ENCODE data around the gene CIZ1.

DNA sequence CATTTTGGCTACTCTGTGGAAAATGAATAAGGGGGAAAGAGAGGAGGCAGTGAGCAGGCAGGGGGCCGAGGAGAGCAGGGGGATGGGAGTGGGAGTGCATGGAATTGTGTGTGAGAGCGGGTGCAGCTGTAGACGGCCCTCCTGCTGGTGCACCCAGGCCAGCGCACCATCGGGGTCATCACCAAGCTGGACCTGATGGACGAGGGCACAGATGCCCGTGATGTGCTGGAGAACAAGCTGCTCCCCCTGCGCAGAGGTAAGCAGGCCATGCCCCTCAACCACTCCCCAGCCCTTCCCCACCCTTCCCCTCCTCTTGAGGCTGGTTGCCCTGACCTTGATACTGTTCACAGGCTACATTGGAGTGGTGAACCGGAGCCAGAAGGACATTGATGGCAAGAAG, 28.5 kb upstream of the CIZ1 start:
- TF ChIP-seq, protein P1, sequence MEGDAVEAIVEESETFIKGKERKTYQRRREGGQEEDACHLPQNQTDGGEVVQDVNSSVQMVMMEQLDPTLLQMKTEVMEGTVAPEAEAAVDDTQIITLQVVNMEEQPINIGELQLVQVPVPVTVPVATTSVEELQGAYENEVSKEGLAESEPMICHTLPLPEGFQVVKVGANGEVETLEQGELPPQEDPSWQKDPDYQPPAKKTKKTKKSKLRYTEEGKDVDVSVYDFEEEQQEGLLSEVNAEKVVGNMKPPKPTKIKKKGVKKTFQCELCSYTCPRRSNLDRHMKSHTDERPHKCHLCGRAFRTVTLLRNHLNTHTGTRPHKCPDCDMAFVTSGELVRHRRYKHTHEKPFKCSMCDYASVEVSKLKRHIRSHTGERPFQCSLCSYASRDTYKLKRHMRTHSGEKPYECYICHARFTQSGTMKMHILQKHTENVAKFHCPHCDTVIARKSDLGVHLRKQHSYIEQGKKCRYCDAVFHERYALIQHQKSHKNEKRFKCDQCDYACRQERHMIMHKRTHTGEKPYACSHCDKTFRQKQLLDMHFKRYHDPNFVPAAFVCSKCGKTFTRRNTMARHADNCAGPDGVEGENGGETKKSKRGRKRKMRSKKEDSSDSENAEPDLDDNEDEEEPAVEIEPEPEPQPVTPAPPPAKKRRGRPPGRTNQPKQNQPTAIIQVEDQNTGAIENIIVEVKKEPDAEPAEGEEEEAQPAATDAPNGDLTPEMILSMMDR (IDR thresholded peaks at IDR 0.05) = no peak
- no peak for TF ChIP-seq POLR2A (IDR thresholded peaks at IDR 0.05)

Data from heart left ventricle (tissue), 13 donors.